NCI-H1694 treated with DMSO at 0.1 percent for 48 hours (cell line): Measurements from ENCODE around the gene CCN5.
"Not testable (repeated sequence)": the region's sequence is repeated elsewhere in the genome, so short reads cannot be mapped to it uniquely, and the experiment has no call there.

ENCODE experiments used
- DNase-seq: peaks from one replicate; lab custom pipeline; 2025; lab: John Stamatoyannopoulos, UW

Gene CCN5, protein sequence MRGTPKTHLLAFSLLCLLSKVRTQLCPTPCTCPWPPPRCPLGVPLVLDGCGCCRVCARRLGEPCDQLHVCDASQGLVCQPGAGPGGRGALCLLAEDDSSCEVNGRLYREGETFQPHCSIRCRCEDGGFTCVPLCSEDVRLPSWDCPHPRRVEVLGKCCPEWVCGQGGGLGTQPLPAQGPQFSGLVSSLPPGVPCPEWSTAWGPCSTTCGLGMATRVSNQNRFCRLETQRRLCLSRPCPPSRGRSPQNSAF

DNA sequence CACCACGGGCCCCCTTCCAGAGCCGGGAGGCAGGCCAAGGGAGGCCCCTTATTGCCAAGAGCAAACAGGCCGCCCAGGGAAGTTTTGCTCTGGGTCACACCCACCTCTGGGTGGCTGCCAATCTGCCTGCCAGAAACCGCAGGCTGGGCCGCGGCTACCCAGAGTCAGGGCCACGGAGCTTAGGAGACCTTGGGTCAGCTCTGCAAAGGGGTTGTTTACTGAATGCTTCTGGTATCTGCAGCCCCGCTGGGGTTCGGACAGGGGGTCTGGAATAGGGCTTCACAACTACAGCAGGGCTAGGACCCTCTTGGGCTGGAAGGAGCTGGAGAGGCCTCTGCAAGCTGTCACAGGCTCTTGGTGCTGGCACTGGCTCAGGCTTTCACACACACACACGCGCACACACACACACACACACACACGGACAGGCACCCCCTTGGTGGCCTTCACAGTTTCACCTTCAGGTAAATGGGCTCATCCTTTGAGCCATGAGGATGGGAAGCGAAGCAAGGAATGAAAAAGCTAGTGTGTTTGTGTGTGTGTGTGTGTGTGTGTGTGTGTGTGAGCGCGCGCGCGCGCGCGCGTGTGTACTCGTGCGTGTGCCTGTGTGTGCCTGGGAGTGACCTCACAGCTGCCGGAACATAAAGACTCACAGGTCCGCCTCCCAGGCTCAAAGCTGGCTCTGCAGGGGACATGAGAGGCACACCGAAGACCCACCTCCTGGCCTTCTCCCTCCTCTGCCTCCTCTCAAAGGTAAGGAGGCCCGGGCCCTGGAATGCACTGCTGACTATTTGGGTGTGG, at the start of gene CCN5:
Gene CCN5, plus strand, starts transcription at position 669 of the 798 bp plus-strand sequence. Its CDS starts 22 bp downstream, at position 691.
- DNase-seq, result peak; percentile 51

DNA sequence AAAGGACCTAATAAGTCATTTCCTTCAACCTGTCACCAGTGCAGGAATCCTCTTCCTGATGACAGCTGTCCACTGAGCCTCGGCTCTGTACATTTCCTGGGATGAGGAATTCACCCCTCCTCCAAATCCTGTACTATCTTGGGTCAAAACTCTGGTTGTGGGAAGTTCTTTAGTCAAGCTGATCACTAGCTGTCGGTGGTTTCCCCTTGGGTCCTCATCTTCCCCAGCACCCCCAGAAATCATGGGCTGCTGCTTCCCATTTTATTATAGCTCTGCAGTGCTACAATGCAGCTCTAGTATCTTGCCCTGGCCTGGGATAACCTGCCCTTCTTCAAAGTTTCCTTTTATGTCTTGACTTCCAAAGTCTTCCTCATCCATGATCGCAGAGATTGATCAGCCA, 49.1 kb upstream of the CCN5 start:
- no peak for DNase-seq

DNA sequence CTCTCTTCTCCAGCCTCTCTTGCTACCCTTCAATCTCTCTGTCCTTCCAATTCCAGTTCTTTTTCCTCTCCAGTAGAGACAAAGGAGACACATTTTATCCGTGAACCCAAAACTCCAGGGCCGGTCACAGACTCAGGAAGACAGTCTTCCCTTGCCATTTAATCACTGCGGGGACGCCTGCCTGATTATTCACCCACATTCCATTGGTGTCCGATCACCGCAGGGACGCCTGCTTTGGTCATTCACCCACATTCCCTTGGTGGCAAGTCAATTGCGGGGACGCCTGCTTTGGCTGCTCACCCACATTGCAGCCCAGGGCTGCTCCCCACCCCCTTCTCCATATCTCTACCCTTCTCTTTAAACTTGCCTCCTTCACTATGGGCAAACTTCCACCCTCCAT, 44.3 kb upstream of the CCN5 start:
- DNase-seq, result not testable (repeated sequence)

DNA sequence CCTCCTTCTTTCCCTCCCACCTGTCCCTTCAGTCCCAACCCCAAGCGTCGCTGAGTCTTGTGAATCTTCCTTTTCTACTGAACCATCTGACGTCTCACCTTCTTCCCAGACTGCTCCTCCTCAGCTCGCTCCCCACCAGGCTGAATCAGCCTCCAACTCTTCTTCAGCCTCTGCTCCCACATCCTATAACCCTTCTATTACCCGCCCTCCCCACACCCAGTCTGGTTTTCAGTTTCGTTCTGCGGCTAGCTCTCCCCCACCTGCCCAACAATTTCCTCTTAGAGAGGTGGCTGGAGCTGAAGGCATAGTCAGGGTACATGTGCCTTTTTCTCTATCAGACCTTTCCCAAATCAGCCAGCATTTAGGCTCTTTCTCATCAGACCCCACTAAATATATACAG, 43.6 kb upstream of the CCN5 start:
- DNase-seq, result not testable (repeated sequence)

DNA sequence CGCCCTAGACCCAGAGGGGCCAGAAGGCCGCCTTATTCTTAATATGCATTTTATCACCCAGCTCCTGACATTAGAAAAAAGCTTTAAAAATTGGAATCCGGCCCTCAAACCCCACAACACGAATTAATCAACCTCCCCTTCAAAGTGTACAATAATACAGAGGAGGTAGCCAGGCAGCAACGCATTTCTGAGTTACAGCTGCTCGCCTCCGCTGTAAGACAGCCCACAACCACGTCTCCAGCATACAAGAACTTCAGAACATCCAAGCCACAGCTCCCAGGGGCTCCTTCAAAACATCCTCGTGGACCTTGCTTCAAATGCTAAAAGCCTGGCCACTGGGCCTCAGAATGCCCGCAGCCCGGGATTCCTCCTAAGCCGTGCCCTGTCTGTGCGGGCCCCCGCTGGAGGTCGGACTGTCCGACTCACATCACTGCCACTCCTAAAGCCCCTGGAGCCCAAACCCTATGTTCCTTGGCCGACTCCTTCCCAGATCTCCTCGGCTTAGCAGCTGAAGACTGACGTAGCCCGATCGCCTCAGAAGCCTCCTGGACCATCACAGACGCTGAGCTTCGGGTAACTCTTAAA, 42.8 kb upstream of the CCN5 start:
- DNase-seq, result not testable (repeated sequence)

DNA sequence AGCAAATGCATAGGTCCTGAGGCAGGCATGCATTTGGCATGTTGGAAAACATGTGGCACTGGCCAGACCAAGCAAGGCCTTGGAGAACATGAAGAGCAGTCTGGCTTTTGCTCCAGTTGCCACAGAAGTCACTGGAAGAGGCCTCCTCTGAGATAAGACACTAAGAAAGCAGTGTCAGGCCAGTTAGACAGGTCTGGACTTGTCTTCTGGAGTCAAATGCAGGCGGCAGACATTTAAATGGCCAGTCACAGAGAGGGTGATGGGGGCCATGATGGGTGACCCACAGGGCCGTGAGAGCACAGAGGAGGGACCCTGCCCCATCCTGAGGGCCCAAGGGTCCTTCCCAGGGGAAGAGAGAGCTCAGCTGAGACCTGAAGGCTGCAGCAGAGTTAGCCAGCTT, 36.9 kb upstream of the CCN5 start:
- no peak for DNase-seq

DNA sequence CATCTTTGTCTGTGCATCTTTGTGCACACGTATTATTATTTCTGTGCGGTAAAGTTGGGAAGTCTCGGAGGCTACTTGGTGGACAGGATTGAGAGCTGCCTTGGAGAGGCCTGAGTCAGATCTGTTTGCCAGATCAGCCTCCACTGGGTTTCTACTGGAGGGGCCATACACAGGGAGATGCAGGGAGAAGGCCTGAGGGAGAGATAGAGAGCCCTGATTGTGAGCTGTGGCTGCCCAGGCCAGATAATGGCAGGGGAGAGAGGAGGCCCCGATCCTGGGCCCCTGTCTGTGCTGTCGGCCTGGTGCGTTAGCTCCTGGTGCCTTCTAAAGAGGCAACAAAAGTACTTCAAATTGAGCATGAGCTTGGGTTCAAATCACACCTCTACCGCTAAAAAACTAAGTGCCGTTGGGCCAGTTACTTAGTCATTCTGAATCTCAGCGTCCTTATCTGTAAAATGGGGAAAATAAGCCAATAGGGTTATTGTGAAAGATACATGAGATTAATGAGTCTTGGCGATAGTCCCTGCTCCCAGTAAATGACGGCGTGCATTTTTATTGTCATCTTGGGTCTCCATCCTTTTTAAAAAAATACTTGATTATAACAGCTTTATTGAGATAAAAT, 36.1 kb upstream of the CCN5 start:
- DNase-seq, result no peak

DNA sequence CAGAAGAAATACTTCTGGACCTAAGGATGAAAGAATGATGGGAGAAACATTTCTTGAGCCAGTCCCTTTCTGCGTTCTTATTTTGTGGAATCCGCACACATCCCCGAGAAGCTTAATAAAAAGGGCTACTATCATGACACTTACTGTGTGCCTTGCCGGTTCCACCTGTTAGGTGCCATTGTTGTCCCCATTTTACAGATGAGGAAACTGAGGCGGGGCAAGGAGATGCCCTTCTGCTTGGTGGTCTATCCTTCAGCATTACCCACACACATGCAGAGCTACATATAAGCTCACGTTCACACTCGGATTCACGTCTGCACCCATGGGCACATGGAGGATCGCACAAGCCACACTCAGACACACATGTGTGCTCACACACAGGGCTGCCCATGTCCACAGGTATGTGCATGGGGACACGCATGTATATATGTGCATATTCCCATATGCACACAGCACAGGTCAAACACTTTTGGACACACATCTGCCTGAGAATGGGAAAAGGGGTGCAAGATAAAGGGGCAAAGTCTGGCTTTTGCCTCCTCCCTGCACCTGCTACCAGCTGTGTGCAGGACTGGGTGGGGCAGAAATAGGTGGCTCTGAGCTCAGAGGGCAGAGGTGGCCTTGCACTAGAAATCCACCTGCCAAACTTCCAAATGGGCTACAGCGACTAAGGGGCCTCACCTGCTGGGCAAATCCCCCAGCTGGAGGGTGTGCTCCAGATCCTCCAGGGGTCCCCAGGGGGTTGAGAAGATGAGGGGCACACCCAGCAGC, 33.2 kb upstream of the CCN5 start:
- no peak for DNase-seq

DNA sequence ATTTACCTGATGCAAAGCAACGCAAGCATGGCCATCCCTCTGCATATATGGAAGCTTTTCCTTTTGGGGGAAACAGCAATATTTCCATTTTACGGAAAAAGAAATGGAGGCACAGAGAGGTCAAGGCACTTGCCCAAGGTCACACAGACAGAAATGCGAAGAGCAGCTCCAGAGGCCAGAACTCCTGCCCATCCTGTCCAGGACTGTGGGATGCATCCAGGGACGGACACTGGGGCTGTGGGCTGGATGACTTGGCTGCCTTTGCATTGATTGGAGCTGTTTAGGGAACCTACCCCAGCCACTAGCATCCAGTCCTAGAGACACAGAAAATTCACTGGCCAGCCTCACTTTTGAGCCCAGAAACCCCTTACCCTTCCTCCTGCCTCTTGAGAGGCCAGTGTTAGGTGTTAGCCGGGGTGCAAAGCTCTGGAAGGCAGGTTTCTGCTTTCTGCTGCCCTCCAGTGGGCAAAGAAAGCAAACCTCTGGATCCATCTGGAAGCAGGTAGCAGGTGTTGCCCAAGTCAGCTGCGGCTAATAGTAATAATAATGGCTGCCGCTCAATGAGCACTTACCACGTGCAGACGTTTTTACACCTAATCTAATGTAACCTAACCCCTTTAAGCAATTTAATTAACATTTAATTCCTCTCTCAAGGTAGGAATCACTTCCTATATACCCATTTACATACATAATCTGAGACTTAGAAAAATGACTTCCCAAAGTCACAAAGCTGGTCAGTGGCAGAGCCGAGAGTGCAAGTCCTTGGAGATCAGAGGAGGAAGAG, 31.7 kb upstream of the CCN5 start:
- peak; percentile 36 for DNase-seq

DNA sequence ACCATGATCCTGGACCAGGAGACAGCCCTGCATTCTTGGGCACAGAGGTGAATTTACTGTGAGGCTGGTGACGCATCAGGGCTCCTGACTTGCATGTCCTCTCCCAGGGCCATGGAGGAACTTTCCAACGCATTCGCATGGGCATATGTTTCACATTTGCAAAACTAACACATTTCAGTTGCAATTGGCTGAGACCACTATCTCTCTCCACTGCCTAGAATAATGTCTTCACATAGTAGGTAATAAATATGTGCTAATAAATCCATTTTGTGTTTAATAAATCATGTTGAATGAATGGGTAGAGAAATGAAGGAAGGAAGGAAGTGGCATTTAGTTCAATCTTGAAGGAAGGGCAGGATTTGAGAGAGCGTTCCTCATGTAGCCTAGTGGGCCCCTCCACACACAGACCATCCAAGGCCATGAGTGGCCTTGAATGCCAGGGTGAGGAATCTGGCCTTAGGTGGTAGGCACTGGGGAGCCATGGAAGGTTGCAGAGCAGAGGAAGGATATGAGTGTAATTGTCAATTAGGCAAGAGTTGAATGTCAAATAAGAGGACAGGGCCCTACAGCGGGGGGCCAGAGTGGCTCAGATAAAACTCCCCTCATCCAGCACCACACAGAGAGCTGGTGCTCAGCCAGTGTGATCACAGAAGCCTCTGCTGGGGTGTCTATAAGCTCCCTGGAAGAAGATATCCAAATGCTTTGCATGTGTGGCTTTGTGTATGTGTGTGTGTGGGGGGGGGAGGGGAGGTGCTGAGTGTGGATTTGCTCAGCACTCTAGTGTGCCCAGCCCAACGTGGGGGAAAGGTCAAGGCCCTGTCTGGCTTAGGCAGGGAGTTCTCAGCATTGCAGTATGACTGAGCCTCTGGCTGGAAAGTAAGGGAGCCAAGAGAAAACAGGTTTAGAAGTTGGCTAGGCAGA, 30.9 kb upstream of the CCN5 start:
- no peak for DNase-seq

DNA sequence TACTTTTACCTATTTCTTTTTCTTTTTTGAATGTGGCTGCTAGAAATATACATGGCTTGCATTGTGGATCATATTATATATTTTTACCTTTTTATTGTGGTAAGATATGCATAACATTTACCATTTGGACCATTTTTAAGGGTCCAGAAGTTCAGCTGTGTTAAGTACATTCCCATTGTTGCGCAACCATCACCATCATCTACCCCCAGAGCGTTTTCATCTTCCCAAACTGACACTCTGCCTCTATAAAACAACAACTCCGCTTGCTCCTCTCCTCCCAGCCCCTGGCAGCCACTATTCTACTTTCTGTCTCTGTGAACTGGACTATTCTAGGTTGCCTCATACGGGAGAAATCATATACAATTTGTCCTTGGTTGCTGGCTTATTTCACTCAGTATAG, 28.2 kb upstream of the CCN5 start:
- DNase-seq, result no peak

DNA sequence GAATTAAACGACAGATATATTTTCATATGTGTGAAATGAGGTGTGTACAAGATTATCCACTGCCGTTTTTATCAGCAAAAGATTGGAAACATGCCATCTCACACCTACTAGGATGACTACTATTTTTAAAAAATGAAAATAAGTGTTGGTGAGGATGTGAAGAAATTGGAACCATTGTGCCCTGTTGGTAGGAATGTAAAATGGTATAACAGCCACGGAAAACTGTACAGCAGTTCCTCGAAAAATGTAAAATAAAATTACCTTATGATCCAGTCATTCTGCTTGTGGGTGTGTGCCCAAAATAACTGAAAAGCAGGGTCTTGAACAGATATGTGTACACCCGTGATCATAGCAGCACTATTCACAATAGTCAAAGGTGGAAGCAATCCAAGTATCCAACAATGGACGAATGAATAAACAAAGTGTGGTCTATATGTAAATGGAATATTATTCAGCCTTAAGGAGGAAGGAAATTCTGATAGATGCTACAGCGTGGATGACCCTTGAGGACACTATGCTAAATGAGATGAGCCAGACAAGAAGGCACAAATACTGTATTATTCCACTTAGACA, 27.0 kb upstream of the CCN5 start:
- no peak for DNase-seq

DNA sequence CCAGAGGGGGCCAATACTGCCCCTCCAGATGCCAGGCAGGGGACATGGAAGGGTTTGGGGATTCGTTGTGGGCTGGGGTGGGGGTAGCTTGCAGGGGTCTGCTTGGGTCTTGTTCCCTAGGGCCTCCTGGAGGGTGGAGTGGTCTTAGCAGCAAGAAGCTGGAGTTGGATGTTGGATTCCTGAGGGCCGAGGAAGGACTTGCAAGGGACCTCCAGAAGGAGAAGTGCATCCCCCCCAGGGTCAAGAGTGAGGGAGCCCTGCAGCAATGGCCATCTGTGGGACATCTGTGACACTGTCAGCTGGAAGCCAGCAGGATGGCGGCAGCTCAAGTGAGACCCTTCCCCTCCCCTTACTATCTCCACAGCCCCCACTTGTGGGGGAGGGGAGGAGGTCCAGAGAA, 25.4 kb upstream of the CCN5 start:
- no peak for DNase-seq

DNA sequence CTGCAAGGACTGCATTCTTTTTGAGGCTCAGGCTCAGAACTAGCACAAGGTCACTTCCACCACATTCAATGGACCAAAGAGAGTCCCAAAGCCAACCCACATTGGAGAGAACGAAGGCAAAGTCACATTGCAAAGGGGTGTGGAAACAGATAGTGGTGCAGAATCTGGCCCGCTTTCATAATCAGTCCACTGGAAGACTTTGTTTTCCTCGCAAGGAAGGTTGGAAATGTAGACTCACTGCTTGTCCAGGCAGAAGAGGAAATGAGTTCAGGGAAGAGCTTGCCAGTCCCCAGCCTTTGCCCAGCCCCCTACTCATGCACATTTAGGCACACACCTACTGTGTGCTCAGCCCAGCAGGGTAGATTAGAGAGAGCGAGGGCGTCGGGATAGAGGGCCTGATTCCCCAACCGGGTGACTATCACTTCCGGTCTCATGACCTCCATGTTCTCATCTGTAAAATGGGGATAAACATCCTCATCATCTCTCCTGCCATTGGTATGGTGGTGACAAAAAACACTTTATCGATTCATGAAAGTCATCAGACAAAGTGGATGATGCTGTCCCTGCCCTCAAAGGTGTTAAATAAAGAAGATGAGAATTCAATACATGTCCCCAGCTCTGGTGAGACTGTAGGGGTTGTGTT, 24.3 kb upstream of the CCN5 start:
- no peak for DNase-seq

DNA sequence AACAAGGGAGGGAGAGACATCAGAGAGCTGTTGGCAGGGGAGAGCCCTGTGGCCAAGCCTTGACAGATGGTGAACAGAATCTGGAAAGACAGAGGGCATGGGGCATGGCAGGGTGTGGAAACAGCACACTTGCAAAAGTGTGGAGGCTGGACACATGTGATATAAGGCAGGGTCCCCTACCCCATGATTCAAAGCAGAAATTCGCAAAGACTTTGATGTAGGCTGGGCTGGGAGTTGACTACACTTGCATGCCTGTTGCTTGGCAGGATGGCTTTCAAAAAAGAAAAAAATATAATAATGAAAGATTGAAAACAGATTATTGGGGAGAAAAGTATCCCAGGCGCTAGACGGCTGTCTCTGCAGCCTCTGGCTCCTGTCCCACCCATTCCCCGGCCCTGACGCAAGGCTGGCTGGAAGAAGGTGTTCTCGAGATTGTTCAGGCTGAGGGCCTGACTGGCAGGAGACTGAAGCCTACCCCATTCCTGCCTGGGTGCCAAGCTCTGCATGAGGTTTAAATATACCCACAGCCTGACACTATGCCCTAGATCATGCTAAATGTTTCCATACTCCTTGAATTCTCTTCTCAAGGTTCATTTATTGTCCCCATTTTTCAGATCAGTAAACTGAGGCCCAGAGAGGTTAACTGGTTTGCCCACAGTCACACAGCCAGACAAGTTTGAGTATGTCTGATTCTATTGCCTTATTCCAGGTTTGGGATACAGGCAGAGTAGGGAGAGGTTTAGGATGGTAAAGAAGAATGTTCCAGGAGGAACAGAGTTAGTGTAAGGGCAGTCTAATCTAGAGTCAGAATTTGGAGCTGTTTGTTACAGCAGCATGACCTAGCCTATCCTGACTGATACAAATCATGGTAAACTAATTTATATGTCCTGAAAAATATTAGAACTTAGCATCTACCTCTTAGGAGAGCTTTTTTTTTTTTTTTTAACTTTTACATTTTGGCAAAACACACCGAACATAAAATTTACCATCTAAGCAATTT, 23.4 kb upstream of the CCN5 start:
- no peak for DNase-seq

DNA sequence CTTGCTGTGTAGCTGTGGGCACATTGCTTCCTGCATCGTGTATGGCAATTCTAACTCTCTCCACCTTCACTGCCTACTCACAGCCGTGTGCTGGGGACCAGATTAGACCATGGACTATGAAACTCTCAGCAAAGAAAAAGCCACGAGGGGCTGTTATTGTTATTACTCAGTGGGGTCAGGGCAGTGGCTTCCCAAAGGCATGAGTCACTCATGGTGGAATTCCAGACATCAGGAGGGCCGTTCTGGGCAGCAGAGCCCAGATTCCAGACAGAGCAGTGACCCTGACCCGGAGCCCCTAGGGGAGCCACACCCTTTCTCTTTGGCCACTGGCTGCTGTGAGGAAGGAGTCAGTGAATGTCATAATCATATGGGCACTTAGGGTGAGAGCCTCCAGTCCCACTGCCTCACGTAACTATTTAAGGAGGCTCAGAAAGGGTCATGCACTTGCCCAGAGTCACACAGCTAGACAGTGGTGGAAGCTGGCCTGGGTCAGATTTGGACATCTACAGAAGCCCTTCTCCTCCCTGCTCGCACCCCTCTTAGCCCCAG, 22.2 kb upstream of the CCN5 start:
- DNase-seq, result no peak

DNA sequence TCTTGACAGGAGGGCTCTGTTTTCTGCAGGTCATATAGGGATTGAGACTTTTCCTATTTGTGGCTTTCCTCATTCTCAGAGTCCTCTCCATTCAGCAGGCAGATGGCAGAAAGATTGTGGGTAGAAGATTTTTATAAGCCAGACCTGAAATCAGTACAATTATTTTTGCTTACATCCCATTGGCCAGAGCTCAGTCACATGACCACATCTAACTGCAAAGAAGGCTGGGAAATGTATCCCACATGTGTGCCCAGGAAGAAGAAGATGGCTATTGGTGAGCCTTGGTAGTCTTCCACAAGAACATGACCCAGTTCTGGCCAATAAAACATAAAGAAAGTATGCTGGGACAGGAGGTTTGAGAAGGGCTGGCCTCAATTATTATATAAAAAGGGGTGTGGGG, 21.5 kb upstream of the CCN5 start:
- no peak for DNase-seq

DNA sequence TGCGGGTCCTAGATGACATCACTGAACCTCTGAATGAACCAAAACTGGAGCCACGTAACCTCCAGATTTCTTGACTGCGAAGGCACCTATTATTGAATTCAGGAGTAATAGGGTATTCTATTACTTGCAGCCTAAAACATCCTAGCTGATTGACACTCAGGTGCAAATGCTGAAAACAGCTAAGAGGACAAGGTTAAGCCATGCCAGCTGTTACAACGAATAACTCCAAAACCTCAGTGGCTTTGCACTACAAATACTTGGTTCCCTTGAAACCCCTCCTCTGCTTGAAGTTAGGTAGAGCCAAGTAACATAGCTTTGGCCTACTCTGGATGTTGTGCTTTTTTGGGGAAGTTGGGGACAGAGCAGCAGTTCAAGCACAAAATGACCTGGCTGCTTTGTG, 21.0 kb upstream of the CCN5 start:
- DNase-seq, result no peak
